Ishikawa (cell line): Measurements from ENCODE around the gene SPP2.

Source experiments
- EP300 ChIP-seq: IDR thresholded peaks from 2 replicates; pipeline ENCODE4 v1.6.1; 2012; ENCODE audit warnings: borderline replicate concordance
- FOXM1 ChIP-seq: IDR thresholded peaks from 2 replicates; pipeline ENCODE4 v1.6.1; 2012; ENCODE audit warnings: low read depth, borderline replicate concordance
- MAX ChIP-seq: IDR thresholded peaks from 2 replicates; pipeline ENCODE4 v1.6.1; 2012
- RAD21 ChIP-seq: IDR thresholded peaks from 2 replicates; pipeline ENCODE4 v1.6.1; 2012; ENCODE audit warnings: low read depth
- YY1 ChIP-seq: IDR thresholded peaks from 2 replicates; pipeline ENCODE4 v1.6.1; 2012; ENCODE audit warnings: low read depth

DNA sequence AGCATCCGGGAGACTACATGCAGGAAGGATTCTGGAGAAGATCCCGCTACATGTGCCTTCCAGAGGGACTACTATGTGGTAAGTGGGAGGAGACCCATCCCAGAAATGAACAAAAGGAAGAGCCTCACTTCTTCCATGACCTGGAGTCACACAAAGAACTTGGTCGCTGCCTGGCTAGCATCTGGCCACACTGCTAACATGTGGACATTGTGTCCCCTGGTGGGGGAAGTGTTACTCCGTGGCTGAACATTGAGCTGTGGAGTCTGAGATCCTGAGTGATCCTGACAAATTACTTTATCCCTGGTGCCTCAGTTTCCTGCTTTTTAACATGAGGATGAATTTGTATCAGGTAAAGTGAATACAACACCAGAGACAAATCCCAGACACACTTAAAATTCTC is 8.4 kb downstream of the SPP2 start:
- no peak for TF ChIP-seq YY1
- no peak for TF ChIP-seq EP300
- TF ChIP-seq RAD21: no peak
- no peak for TF ChIP-seq FOXM1
- no peak for TF ChIP-seq MAX
